T-helper 1 cell treated with Interleukin-12 subunit alpha and Interleukin-12 subunit beta and Interleukin-4 antibody, amounts not matched to agents 30 ng/mL and 1 ng/mL, for 36 hours (primary cell): Measurements from ENCODE around the gene EIF1AX. TPM values are rescaled to one million over a fixed set of nuclear protein-coding genes. Genes with fewer than 3 reads are reported as not detected.

Source experiments
- intact Hi-C: fragments of 100-400 bp; cut with micrococcal nuclease; formaldehyde crosslinking; loops from one replicate; pipeline ENCODE4 v1.15.1; 2024
- total RNA-seq: library from RNA; stranded (reverse); gene quantifications from 2 replicates; pipeline ENCODE4 v1.2.3, GENCODE V29; 2022

Gene EIF1AX
- total RNA-seq, 1 donor from 2014 or later, result 47.5 TPM

GRCh38 chrX:20128670-20129069 is 13.0 kb downstream of the EIF1AX start:
- intact Hi-C loops, result loop anchor here (5.0 kb wide), 1 partner anchor 756 kb away; no protein-coding TSS in a partner anchor

- intact Hi-C loops, result loop anchor here (5.0 kb wide), 1 partner anchor 755 kb away; no protein-coding TSS in a partner anchor
These were observed 14.2 kb downstream of the EIF1AX start for GRCh38 chrX:20127440-20127839.

DNA sequence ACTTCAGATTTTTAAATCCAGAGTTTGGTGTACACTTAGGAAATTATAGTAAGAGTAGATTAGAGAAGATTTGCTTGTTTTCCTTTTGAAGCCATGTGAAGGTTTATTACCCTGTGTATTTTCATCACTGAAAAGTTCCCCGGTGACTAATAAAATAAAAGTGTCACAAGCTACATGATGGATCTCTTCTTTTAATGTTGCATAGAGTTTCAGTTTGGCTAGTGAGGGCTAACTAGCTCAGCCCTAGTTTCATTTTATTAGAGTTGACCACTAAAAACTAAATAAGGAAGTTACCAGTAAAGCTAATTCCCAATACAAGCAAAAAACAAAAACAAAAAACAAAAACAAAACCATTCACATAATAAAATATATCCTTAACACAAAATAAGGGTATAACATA is 14.8 kb downstream of the EIF1AX start:
- intact Hi-C loops, result loop anchor here (5.0 kb wide), 1 partner anchor 755 kb away; no protein-coding TSS in a partner anchor

- intact Hi-C loops, result loop anchor here (2.0 to 5.0 kb wide), 2 partner anchors 220 to 753 kb away; no protein-coding TSS in a partner anchor
These were observed 16.7 kb downstream of the EIF1AX start for GRCh38 chrX:20124964-20125363.

- intact Hi-C loops, result no loop called here
These were observed 23.4 kb downstream of the EIF1AX start for GRCh38 chrX:20118065-20118824.

DNA sequence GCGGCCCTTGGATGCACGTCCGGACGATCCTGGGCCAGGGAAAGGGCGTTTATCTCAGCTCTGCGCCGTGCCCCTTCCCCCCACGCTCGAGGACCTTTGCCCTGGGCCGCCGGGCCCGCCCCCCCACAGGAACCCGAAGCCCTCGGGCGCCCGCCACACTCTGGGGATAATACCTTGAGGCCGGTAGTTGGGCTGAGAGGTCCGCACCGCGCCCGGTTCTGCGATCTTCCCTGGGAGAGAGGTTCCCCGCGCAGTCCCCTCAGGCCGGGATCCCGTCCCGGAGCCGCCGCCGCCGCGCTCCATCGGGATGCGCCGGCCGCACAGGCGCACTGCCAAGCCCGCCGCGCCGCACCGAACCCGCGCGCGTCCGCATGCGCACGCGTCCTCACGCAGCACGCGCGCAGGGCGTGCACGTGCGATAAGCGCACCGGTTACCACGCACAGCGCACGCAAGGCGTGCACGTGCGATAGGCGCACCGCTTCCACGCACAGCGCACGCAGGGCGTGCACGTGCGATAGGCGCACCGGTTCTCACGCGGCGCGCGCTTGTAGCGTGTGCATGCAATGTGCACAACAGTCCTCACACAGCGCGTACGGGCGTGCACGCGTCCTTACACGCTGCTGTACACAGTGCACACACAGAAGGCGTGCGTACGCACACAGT is 24.9 kb downstream of the EIF1AX start, which contains the start of gene MAP7D2:
Gene MAP7D2, minus strand, starts transcription at position 331 of the 664 bp plus-strand sequence. Its CDS starts 28 bp downstream, at position 303.
- intact Hi-C loops, result no loop called here

DNA sequence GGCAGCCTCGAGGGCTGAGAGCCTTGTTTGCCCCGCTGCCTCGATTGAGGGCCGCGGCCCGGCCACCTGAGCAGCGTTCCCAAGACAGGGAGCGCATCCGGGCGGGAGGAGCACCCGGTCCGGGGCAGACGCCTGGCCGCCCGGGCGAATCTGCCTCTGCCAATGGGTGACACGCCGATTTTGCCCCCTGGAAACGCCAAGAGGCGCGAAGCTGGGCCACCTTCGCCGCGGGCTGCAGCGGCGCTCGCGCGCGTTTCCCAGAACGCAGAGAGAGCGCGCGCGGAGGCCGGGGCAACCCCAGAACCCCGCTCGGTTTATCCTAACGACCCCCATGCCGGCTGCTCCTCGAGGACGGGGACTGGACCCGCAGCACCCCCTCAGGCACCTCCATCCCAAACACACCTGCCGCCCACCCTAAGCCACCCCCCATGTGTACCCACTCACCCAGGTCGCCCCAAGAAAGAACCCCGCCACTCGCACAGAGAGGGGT is 25.5 kb downstream of the EIF1AX start:
- intact Hi-C loops, result no loop called here

- intact Hi-C loops, result no loop called here
These were observed 29.4 kb downstream of the EIF1AX start for GRCh38 chrX:20112022-20112774.

GRCh38 chrX:20111271-20111670 is 30.4 kb downstream of the EIF1AX start:
- intact Hi-C loops, result no loop called here

- intact Hi-C loops, result no loop called here
These were observed 39.6 kb downstream of the EIF1AX start for GRCh38 chrX:20101934-20102581.

GRCh38 chrX:20091499-20091898 is 50.1 kb downstream of the EIF1AX start:
- intact Hi-C loops, result no loop called here

DNA sequence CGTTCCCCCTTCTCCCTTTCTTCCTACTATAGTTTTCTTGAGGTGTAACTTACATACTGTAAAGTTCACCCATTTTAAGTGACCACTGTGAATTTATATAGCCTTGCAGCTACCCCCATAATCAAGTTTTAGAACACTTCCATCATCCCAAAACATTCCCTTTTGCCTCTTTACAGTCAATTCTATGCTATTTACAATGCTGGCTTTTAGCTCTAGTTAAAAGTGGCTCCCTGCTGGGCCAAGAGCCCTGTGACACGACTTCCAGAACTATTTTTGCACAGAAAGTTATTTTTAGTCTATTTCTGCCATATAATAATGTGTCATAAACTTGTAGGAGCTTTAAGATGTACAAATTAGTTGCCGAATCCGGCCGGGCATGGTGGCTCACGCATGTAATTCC is 51.8 kb downstream of the EIF1AX start:
- intact Hi-C loops, result no loop called here

DNA sequence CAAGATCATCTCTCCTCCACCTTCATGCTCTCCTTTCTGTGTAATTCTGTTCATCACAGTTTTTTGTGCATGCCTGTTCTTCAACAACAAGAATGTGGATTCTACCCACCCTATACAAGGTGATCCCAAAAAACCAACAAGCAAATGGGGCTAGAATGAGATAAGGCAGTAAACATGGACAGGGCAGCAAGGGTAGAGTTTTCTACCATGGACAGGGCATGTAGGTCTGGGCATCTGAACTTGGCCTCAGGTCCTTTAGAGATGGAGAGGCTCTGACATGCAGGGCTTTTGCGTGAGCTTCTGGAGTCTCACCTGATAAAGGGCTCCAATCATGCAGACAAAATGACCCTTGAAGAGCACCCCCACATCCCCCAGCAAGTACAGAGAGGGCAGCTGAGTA is 61.4 kb downstream of the EIF1AX start:
- intact Hi-C loops, result no loop called here

Other genes starting within 250 kb of the EIF1AX start
- gene BCLAF3, start 150.8 kb downstream of the EIF1AX start, total RNA-seq, result 7.7 and 8.7 TPM in 2 replicates
- gene MAP7D2, start 24.9 kb downstream of the EIF1AX start, total RNA-seq, result 0.12 and 0.32 TPM in 2 replicates
- gene RPS6KA3, start 125.1 kb upstream of the EIF1AX start, total RNA-seq, result 81.0 and 82.9 TPM in 2 replicates